Activated naive CD4-positive, alpha-beta T cell treated with anti-CD3 and anti-CD28 coated beads, Interleukin-2, amount 50 U/mL, for 24 hours (primary cell): ENCODE data around the gene CBLL2.

Experiments used
- H3K27ac Mint-ChIP-seq: one replicate; pipeline ENCODE4 v1.8.0; 2021; ENCODE audit warnings: mild to moderate bottlenecking, mixed read lengths
- H3K27me3 Mint-ChIP-seq: one replicate; pipeline ENCODE4 v1.8.0; 2021; ENCODE audit warnings: mixed read lengths
- H3K36me3 Mint-ChIP-seq: one replicate; pipeline ENCODE4 v1.8.0; 2021; ENCODE audit warnings: mixed read lengths
- H3K4me1 Mint-ChIP-seq: one replicate; pipeline ENCODE4 v1.8.0; 2021; ENCODE audit warnings: mixed read lengths
- H3K4me3 Mint-ChIP-seq: one replicate; pipeline ENCODE4 v1.8.0; 2021; ENCODE audit warnings: mild to moderate bottlenecking, mixed read lengths
- H3K9me3 Mint-ChIP-seq: one replicate; pipeline ENCODE4 v1.8.0; 2021; ENCODE audit warnings: mixed read lengths

The CBLL2 gene

DNA sequence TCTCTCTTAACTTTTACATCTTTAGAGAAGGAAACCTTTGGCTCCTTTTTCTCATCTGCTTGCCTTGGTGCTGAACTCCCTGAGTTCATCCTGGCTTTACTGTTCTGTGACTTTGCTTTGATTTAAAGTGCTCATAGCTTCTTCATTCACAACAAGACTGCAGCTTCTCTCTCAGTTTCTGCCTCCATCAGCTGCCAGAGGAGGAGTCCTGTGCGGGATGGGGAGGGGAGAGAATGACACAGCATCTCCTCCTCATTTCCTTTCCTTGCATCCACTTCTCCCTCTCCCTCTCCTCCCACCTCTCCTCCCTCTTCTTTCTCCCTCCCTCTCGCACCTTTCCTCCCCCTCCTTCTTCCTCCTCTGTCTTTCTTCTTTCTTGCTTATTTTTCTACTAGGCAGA, 42.0 kb downstream of the CBLL2 start:
- Mint-ChIP-seq H3K27ac (no peak overlapping the region), H3K27me3 (no peaks in the 10 kb centered on the region), H3K4me1 (no peaks in the 10 kb centered on the region), H3K36me3 (no peaks in the 10 kb centered on the region), H3K4me3 (no peak overlapping the region), H3K9me3 (no peaks in the 10 kb centered on the region)

DNA sequence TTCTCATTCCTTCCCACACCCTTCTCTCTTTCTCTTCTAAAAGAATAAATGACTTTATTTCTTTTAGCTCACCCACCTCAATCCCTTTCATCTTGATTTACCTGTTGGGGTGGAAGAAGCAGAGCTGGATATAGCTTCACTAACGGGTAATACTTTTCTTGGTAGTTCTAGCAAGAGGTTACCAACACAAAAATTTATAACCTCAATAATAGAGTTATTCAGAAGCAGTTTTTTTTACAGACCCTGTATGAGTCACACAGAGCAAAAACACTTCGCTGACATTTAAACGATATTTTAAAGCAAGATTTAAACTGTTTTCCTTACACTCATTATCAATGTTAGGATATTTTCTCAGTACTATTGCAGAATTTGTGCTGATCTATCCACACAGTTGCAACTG, 42.4 kb downstream of the CBLL2 start:
- Mint-ChIP-seq H3K27me3 (no peaks in the 10 kb centered on the region), H3K9me3 (no peaks in the 10 kb centered on the region), H3K4me3 (no peak overlapping the region), H3K36me3 (no peaks in the 10 kb centered on the region), H3K27ac (no peak overlapping the region), H3K4me1 (no peaks in the 10 kb centered on the region)

DNA sequence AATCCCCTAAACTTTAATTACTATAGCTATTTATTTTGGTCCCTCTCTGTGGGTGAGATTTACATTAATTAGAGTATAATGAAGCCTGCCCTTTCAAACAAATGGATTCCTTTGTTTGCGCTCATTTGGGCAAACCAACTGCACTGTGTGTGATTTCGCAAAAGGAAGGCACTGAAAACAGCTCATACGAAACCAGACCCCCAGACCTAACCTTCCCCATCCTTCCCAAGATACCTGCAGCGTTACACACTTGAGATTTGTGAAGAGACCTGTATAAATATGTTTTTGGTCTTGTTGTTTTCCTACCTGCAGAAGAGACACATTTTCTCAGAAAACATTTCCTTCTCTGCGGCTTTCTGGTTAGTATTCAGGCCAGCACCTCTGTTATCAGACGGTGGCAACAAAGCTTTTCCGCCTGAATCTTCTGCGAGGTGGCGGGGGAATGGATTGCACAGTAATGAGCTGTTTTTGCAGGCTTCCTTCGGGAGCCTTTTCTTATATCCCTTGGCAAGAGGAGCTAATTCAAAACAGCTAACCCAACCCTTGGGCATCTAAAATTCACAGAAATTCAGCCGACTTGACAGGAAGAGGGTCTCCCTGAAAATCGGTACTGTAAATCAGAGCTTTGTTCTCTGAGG, 47.6 kb downstream of the CBLL2 start:
- no peaks in the 10 kb centered on the region for H3K27me3 Mint-ChIP-seq
- no peak overlapping the region for H3K27ac Mint-ChIP-seq
- no peaks in the 10 kb centered on the region for H3K36me3 Mint-ChIP-seq
- H3K4me1 Mint-ChIP-seq: no peaks in the 10 kb centered on the region
- no peak overlapping the region for H3K4me3 Mint-ChIP-seq
- no peaks in the 10 kb centered on the region for H3K9me3 Mint-ChIP-seq

DNA sequence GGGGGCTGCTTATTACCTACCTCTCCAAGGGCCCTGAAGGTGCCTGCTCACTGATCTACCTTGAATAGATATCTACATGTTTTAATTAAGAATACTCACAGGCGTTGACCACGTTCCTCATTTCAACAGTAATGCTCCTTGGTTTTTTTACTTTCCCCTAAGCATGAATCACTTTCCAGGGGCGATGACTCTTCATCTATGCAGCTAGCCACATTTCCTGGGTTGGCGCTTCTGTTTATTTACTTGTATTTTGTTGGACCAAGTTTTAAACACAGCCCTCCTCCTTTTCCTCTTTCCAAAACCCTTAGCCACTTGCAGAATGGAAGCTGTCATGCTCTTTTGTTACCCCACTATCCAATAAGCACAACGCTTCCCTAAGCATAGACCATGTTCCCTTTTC, 50.8 kb downstream of the CBLL2 start:
- Mint-ChIP-seq H3K27ac (no peak overlapping the region), H3K36me3 (no peaks in the 10 kb centered on the region), H3K4me1 (no peaks in the 10 kb centered on the region), H3K27me3 (no peaks in the 10 kb centered on the region), H3K9me3 (no peaks in the 10 kb centered on the region), H3K4me3 (no peak overlapping the region)
